ENCODE results near the gene ATP11B.

DNA sequence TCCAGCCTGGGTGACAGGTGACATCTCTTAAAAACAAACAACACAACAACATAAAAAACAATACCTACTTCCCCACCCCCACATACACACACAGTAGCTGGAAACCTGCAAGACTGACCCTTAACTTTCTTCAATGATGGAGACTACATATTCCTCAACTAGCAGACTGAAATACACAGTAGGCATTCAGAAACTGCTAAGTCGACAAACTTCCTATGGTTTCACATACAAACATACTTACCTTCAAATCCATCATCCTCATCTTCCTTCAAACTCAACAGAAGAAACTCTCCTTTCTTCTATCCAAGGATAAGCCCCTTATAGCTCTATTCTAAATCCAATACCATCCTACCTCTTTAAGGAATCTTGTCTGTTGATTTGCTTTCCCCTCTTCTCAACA, 156.4 kb downstream of the ATP11B start:
- TF ChIP-seq, protein P1, sequence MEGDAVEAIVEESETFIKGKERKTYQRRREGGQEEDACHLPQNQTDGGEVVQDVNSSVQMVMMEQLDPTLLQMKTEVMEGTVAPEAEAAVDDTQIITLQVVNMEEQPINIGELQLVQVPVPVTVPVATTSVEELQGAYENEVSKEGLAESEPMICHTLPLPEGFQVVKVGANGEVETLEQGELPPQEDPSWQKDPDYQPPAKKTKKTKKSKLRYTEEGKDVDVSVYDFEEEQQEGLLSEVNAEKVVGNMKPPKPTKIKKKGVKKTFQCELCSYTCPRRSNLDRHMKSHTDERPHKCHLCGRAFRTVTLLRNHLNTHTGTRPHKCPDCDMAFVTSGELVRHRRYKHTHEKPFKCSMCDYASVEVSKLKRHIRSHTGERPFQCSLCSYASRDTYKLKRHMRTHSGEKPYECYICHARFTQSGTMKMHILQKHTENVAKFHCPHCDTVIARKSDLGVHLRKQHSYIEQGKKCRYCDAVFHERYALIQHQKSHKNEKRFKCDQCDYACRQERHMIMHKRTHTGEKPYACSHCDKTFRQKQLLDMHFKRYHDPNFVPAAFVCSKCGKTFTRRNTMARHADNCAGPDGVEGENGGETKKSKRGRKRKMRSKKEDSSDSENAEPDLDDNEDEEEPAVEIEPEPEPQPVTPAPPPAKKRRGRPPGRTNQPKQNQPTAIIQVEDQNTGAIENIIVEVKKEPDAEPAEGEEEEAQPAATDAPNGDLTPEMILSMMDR (IDR thresholded peaks at IDR 0.05; ENCODE audit: control extremely low read depth in 1 of 3, insufficient read depth in 1 of 3, low read depth in 1 of 3, low read length in 3 of 3), result no peak
- no peak for TF ChIP-seq EP300 (IDR thresholded peaks at IDR 0.05; ENCODE audit: borderline replicate concordance in 1 of 2, low read depth in 2 of 2, low read length in 2 of 2)
- no peak for TF ChIP-seq RAD21 (IDR thresholded peaks at IDR 0.05 in 1 of 2, conservative IDR thresholded peaks at IDR 0.05 in 1 of 2; ENCODE audit: low read depth in 2 of 2, low read length in 2 of 2)
- no peak for TF ChIP-seq RFX5 (IDR thresholded peaks at IDR 0.05; ENCODE audit: borderline replicate concordance, low read depth, low read length)
- no peak for TF ChIP-seq SIN3A (conservative IDR thresholded peaks at IDR 0.05 in 1 of 2, IDR thresholded peaks at IDR 0.05 in 1 of 2; ENCODE audit: low read depth in 1 of 2, low read length in 2 of 2)
- TF ChIP-seq POLR2AphosphoS5 (IDR thresholded peaks at IDR 0.05; ENCODE audit: low read depth, low read length), result no peak

Data from H1 (cell line).